GM12864 (cell line): Measurements from ENCODE around the gene PEMT.

Experiments
- DNase-seq: peaks from one replicate; pipeline ENCODE4 v3.0.0-alpha.2; 2011; ENCODE audit warnings: low read depth
- H3K4me3 ChIP-seq: 2 replicates; pipeline ENCODE4 v1.5.1; 2011; ENCODE audit warnings: mild to moderate bottlenecking, low read depth, low read length, control low read depth
- TF ChIP-seq, protein P1 (sequence below): IDR thresholded peaks from 2 replicates; pipeline ENCODE4 v1.5.1; 2011; ENCODE audit warnings: low read depth, mild to moderate bottlenecking, moderate library complexity, low read length, control low read depth, inconsistent platforms; ENCODE audit errors: missing control alignments

The PEMT gene

DNA sequence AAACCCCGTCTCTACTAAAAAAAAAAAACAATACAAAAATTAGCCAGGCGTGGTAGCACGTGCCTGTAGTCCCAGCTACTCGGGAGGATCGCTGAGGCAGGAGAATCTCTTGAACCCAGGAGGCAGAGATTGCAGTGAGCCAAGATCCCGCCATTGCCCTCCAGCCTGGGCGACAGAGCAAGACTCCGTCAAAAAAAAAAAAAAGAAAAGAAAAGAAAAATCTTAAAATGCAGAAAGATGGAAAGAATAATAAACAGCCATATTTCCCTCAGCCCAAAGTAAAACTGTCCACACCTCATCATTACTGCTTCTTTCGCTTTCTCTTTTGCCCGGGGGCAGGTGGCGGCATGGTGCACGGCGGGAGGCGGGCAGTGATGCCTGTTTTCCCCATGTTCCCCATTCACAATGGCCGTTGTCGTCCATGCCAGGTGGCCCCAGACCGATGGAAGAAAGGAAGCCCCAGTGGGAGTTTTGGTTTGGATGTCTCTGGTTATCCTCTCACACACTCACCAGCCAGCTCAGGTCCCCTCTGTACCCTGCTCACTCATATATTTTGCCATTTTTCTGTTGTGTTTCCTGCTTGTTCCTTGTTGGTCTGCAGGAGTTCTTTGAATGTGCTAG, 37.0 kb upstream of the PEMT start:
- TF ChIP-seq, protein P1, sequence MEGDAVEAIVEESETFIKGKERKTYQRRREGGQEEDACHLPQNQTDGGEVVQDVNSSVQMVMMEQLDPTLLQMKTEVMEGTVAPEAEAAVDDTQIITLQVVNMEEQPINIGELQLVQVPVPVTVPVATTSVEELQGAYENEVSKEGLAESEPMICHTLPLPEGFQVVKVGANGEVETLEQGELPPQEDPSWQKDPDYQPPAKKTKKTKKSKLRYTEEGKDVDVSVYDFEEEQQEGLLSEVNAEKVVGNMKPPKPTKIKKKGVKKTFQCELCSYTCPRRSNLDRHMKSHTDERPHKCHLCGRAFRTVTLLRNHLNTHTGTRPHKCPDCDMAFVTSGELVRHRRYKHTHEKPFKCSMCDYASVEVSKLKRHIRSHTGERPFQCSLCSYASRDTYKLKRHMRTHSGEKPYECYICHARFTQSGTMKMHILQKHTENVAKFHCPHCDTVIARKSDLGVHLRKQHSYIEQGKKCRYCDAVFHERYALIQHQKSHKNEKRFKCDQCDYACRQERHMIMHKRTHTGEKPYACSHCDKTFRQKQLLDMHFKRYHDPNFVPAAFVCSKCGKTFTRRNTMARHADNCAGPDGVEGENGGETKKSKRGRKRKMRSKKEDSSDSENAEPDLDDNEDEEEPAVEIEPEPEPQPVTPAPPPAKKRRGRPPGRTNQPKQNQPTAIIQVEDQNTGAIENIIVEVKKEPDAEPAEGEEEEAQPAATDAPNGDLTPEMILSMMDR = no peak
- peak; percentile 7 for DNase-seq
- H3K4me3 ChIP-seq = peak overlapping the region; percentile 28

DNA sequence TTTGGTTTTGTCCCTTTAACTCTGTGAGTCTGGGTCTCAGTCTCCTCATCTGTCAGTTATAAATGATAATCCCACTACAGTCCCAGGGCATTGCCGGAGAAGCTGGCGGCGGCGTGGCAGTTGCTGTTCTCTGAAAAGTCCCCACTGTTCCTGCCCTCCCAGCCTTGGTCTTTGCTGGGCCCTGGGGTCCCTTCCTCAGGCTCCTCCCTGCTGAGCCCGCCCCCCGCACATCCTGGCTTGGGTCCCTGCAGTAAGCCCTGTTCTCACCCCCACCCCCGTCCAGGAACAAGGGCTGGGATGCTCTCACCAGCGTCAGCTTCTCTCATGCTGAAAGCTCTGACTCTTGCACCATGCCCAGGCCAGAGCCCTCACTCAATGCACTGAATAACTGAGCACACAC, 35.3 kb upstream of the PEMT start:
- TF ChIP-seq, protein P1 = no peak
- no peak overlapping the region for H3K4me3 ChIP-seq

DNA sequence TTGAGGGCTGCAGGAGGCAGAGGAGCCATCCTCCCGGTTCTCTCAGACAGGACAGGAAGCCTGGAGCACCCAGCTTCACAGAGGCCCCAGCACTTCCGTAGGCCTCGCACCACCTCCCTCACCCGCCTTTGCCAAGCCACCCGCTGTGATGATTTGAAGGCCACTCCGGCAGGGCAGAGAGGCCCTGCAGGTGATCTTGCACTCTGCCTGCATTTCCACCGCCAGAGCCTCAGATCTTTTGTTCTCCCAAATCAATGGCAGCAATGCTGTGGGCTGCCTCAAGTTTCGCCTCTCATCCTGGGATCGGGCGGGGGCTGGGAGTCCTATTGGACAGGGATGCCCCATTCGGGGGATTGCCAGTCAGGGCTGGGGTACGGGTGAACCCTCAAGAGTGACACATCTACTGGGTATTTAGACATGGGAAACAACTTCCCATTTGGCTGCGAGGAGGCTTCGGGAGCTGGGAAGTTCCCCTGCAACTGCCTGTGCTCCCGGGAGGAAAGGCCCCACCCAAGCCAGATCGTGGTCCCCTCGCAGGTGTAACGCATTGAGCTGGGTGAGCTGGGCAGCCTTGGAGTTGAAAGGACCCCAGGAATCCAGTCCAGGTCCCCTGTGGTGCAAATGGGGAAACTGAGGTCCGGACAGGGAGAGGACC, 34.8 kb upstream of the PEMT start:
- TF ChIP-seq, protein P1 = no peak
- no peak overlapping the region for H3K4me3 ChIP-seq
- no peak for DNase-seq

More for the DNA sequence above, 35.3 kb upstream of the PEMT start:
- DNase-seq = no peak

DNA sequence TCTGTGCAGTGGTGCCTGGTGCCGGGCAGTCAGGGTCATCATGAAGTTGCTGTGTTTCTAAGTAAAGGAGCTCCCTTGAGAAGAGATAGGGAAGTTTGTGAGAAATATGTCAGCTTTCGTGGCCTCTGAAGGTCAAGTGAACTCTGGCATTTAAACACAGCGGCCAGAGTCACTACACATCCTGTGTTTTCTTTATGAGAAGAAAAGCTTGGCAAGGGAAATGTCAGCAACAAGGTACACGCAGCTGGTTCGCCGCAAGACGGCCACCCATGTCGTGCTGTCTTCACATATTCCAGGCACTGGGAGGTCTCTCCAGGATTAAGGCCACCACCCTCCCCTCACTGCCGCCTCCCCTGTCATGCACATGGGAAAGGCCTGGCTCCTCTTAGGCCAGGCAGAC, 33.2 kb upstream of the PEMT start:
- TF ChIP-seq, protein P1 = no peak
- no peak for DNase-seq
- no peak overlapping the region for H3K4me3 ChIP-seq

DNA sequence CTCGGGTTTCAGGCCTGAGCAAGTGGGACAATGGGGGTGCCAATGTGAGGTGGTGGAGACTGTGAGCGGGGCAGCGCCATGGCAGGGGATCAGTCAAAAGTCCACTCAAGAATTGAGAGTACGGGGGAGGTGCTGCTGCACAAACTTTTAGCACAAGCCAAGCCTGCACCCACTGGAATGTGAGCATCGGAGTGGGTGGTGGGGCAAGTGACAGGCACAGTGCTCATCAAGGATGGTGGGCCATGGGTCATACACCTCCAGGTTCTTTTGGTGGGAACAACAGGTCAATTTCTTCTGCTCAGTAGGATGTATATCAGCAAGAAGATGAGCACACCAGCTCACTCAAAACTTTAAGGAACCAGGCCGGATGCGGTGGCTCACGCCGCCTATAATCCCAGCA, 32.4 kb upstream of the PEMT start:
- no peak for DNase-seq
- H3K4me3 ChIP-seq = no peak overlapping the region
- TF ChIP-seq, protein P1 = no peak

DNA sequence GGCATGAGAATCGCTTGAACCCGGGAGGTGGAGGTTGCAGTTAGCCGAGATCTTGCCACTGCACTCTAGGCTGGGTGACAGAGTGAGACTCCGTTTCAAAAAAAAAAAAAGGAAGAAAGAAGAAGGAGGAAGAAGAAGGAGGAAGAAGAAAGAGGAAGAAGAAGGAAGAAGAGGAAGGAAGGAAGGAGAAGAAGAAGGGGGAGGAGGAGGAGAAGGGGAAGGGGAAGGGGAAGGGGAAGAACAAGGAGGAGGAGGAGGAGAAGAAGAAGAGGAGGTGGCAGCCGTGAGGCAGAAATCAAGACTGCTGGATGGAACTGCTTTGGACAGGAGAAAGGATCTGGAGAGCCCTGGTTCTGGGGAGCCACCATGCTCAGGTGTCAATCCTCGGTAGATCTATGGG, 29.7 kb upstream of the PEMT start:
- TF ChIP-seq, protein P1 = no peak
- no peak overlapping the region for H3K4me3 ChIP-seq

DNA sequence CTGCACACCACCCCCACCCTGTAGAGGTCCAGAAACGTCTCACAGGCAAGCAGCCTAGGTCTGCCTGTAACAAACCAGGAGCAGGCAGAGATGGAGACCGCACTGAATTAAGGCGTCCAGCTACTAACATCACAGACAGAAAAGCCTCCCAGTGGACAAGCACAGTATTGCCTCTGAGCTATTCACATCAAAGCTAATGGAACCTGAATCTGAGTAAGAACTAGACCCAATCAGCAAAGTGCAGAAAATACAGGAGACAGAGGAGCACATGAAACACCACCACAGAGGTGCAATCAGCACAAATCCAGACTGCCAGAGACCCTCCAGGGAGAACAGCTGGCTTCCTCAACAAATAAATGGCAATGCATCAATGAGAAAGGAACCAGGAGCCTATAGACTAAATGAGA, 22.2 kb upstream of the PEMT start:
- TF ChIP-seq, protein P1 = peak; percentile 87
- no peak overlapping the region for H3K4me3 ChIP-seq
- DNase-seq = no peak

More for the DNA sequence above, 29.7 kb upstream of the PEMT start:
- DNase-seq = no peak
